WTC11 (cell line): ENCODE measurements around the gene TBCE.

Experiments used
- KAT7 ChIP-seq: sonication (generic); formaldehyde crosslinking; IDR thresholded peaks from 2 replicates; pipeline ENCODE4 v1.8.1; 2023; ENCODE audit warnings: missing genetic modification reagents, mild to moderate bottlenecking, borderline replicate concordance
- NFYB ChIP-seq: sonication (generic); formaldehyde crosslinking; conservative IDR thresholded peaks from 2 replicates; pipeline ENCODE4 v1.8.0; 2022; ENCODE audit warnings: low read depth, missing genetic modification reagents
- NR2C2 ChIP-seq: sonication (generic); formaldehyde crosslinking; IDR thresholded peaks from 2 replicates; pipeline ENCODE4 v1.8.0; 2022; ENCODE audit warnings: mild to moderate bottlenecking, missing genetic modification reagents
- TP53 ChIP-seq: sonication (generic); formaldehyde crosslinking; IDR thresholded peaks from 2 replicates; pipeline ENCODE4 v1.8.1; 2023; ENCODE audit warnings: mild to moderate bottlenecking, missing genetic modification reagents
- ZNF219 ChIP-seq: sonication (generic); formaldehyde crosslinking; IDR thresholded peaks from 2 replicates; pipeline ENCODE4 v1.8.0; 2023; ENCODE audit warnings: missing genetic modification reagents, mild to moderate bottlenecking, borderline replicate concordance
- ZNF232 ChIP-seq: sonication (generic); formaldehyde crosslinking; IDR thresholded peaks from 2 replicates; pipeline ENCODE4 v1.8.0; 2022; ENCODE audit warnings: mild to moderate bottlenecking, missing genetic modification reagents
- TF ChIP-seq, protein P1 (sequence below): fragments of 200-600 bp; IDR thresholded peaks from 2 replicates; pipeline ENCODE4 v1.8.0; 2022; ENCODE audit warnings: antibody characterized with exemption
- TF ChIP-seq, protein P2 (sequence below): sonication (generic); formaldehyde crosslinking; IDR thresholded peaks from 2 replicates; pipeline ENCODE4 v1.8.1; 2023; ENCODE audit warnings: mild to moderate bottlenecking, missing genetic modification reagents, moderate library complexity
- TF ChIP-seq, protein P3 (sequence below): fragments of 250-450 bp; sonication (Bioruptor Pico); IDR thresholded peaks from 2 replicates; pipeline ENCODE4 v1.9.0; 2021; ENCODE audit warnings: mild to moderate bottlenecking
- TF ChIP-seq, protein P4 (sequence below): sonication (generic); formaldehyde crosslinking; IDR thresholded peaks from 2 replicates; pipeline ENCODE4 v1.8.0; 2023; ENCODE audit warnings: missing genetic modification reagents, mild to moderate bottlenecking, borderline replicate concordance
- TF ChIP-seq, protein P5 (sequence below): sonication (generic); formaldehyde crosslinking; IDR thresholded peaks from 2 replicates; pipeline ENCODE4 v1.8.1; 2023; ENCODE audit warnings: mild to moderate bottlenecking, missing genetic modification reagents
- TF ChIP-seq, protein P6 (sequence below): sonication (generic); formaldehyde crosslinking; IDR thresholded peaks from 2 replicates; pipeline ENCODE4 v1.8.0; 2022; ENCODE audit warnings: mild to moderate bottlenecking, missing genetic modification reagents

DNA sequence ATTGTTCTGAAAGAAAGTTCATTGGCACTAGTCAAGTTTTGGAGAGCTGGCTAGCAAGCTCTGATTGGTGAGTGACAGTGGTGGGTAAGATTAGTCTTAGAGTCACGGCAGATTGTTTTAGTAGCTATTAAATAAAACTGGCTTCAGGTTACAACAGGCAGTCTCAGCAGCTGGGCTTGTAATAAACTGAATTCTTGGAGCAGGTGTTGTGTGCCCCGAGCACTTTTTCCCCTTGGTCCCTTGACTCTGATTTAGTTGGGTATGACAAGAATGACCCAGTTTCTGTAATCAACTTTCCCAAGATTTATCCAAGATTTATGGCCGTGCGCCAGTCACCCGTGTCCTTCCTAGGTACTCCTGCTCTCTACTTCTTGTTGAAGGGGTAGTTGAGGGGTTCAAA, 40.2 kb downstream of the TBCE start:
- TF ChIP-seq NFYB (no peak), ZNF219 (no peak), ZNF232 (CRISPR knock-in tag) (no peak), TP53 (CRISPR knock-in tag) (no peak), KAT7 (CRISPR knock-in tag) (no peak), NR2C2 (CRISPR knock-in tag) (no peak)
- TF ChIP-seq, protein P1, sequence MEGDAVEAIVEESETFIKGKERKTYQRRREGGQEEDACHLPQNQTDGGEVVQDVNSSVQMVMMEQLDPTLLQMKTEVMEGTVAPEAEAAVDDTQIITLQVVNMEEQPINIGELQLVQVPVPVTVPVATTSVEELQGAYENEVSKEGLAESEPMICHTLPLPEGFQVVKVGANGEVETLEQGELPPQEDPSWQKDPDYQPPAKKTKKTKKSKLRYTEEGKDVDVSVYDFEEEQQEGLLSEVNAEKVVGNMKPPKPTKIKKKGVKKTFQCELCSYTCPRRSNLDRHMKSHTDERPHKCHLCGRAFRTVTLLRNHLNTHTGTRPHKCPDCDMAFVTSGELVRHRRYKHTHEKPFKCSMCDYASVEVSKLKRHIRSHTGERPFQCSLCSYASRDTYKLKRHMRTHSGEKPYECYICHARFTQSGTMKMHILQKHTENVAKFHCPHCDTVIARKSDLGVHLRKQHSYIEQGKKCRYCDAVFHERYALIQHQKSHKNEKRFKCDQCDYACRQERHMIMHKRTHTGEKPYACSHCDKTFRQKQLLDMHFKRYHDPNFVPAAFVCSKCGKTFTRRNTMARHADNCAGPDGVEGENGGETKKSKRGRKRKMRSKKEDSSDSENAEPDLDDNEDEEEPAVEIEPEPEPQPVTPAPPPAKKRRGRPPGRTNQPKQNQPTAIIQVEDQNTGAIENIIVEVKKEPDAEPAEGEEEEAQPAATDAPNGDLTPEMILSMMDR, result no peak
- TF ChIP-seq, protein P2, sequence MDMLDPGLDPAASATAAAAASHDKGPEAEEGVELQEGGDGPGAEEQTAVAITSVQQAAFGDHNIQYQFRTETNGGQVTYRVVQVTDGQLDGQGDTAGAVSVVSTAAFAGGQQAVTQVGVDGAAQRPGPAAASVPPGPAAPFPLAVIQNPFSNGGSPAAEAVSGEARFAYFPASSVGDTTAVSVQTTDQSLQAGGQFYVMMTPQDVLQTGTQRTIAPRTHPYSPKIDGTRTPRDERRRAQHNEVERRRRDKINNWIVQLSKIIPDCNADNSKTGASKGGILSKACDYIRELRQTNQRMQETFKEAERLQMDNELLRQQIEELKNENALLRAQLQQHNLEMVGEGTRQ, result no peak
- TF ChIP-seq, protein P3, sequence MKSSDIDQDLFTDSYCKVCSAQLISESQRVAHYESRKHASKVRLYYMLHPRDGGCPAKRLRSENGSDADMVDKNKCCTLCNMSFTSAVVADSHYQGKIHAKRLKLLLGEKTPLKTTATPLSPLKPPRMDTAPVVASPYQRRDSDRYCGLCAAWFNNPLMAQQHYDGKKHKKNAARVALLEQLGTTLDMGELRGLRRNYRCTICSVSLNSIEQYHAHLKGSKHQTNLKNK (CRISPR knock-in tag), result no peak
- TF ChIP-seq, protein P4, sequence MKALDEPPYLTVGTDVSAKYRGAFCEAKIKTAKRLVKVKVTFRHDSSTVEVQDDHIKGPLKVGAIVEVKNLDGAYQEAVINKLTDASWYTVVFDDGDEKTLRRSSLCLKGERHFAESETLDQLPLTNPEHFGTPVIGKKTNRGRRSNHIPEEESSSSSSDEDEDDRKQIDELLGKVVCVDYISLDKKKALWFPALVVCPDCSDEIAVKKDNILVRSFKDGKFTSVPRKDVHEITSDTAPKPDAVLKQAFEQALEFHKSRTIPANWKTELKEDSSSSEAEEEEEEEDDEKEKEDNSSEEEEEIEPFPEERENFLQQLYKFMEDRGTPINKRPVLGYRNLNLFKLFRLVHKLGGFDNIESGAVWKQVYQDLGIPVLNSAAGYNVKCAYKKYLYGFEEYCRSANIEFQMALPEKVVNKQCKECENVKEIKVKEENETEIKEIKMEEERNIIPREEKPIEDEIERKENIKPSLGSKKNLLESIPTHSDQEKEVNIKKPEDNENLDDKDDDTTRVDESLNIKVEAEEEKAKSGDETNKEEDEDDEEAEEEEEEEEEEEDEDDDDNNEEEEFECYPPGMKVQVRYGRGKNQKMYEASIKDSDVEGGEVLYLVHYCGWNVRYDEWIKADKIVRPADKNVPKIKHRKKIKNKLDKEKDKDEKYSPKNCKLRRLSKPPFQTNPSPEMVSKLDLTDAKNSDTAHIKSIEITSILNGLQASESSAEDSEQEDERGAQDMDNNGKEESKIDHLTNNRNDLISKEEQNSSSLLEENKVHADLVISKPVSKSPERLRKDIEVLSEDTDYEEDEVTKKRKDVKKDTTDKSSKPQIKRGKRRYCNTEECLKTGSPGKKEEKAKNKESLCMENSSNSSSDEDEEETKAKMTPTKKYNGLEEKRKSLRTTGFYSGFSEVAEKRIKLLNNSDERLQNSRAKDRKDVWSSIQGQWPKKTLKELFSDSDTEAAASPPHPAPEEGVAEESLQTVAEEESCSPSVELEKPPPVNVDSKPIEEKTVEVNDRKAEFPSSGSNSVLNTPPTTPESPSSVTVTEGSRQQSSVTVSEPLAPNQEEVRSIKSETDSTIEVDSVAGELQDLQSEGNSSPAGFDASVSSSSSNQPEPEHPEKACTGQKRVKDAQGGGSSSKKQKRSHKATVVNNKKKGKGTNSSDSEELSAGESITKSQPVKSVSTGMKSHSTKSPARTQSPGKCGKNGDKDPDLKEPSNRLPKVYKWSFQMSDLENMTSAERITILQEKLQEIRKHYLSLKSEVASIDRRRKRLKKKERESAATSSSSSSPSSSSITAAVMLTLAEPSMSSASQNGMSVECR, result no peak
- TF ChIP-seq, protein P5, sequence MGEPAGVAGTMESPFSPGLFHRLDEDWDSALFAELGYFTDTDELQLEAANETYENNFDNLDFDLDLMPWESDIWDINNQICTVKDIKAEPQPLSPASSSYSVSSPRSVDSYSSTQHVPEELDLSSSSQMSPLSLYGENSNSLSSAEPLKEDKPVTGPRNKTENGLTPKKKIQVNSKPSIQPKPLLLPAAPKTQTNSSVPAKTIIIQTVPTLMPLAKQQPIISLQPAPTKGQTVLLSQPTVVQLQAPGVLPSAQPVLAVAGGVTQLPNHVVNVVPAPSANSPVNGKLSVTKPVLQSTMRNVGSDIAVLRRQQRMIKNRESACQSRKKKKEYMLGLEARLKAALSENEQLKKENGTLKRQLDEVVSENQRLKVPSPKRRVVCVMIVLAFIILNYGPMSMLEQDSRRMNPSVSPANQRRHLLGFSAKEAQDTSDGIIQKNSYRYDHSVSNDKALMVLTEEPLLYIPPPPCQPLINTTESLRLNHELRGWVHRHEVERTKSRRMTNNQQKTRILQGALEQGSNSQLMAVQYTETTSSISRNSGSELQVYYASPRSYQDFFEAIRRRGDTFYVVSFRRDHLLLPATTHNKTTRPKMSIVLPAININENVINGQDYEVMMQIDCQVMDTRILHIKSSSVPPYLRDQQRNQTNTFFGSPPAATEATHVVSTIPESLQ, result no peak
- TF ChIP-seq, protein P6, sequence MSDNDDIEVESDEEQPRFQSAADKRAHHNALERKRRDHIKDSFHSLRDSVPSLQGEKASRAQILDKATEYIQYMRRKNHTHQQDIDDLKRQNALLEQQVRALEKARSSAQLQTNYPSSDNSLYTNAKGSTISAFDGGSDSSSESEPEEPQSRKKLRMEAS, result no peak
